SK-N-MC (cell line): ENCODE data around the gene FUT8.

Experiments
- EZH2 ChIP-seq: fragments of 200-600 bp; sonication (generic); IDR thresholded peaks from one replicate; pipeline ENCODE4 v1.6.1; 2017; ENCODE audit warnings: antibody characterized with exemption
- FOXP2 ChIP-seq: optimal IDR thresholded peaks from 2 replicates; pipeline ENCODE3; 2011; ENCODE audit warnings: mild to moderate bottlenecking, moderate library complexity; ENCODE audit not compliant: insufficient read depth; ENCODE audit errors: extremely low read length, control extremely low read depth

DNA sequence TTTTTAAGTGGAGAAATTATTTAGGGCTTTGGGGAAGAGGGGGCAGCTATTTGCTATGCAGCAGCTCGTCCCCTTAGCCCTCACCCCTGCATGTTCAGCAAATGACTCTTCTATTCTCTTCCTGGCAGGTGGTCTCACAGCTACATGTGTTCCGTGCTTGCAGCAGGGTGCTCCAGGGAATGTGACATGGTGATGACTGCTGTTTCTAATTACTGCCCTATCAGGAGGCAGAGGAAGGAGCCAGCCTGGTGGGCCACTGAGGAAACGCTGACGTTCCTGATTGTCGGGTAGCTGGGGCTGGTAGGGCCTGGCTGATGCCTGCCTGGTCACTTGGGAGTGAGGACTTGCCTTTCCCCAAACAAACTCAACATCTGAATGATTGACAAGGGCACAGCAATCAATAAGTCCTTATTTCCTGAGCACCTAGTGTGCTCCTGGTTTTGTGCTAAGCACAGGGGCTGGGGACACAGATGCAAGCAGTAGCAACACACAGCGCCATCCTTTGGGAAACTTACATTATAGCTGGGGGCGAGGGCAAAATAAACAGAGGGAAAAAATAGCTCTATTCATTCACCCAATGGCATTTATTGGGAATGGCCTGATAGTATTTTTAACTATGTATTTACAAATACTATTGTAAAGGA, 377.8 kb downstream of the FUT8 start:
- TF ChIP-seq EZH2 (no peak), FOXP2 (no peak)
